ENCODE data around the gene ZNF296.

- no peak for TF ChIP-seq TOX (CRISPR knock-in tag; IDR thresholded peaks at IDR 0.05; ENCODE audit: borderline replicate concordance)
- no peak for TF ChIP-seq CSDC2 (CRISPR knock-in tag; IDR thresholded peaks at IDR 0.05)
- no peak for TF ChIP-seq RARB (CRISPR knock-in tag; IDR thresholded peaks at IDR 0.05)
- TF ChIP-seq TCF4 (CRISPR knock-in tag; IDR thresholded peaks at IDR 0.05; ENCODE audit: borderline replicate concordance): no peak
- TF ChIP-seq ZFP3 (CRISPR knock-in tag; IDR thresholded peaks at IDR 0.05): no peak
- no peak for TF ChIP-seq PPARA (CRISPR knock-in tag; IDR thresholded peaks at IDR 0.05; ENCODE audit: borderline replicate concordance)
- TF ChIP-seq ZNF565 (CRISPR knock-in tag; conservative IDR thresholded peaks at IDR 0.05; ENCODE audit: low read depth): no peak
- no peak for TF ChIP-seq POU6F1 (CRISPR knock-in tag; IDR thresholded peaks at IDR 0.05; ENCODE audit: borderline replicate concordance, low read depth)
- TF ChIP-seq ZNF8 (CRISPR knock-in tag; IDR thresholded peaks at IDR 0.05): no peak
- TF ChIP-seq PATZ1 (CRISPR knock-in tag; IDR thresholded peaks at IDR 0.05; ENCODE audit: borderline replicate concordance): no peak
- no peak for TF ChIP-seq ZNF70 (CRISPR knock-in tag; IDR thresholded peaks at IDR 0.05)
- no peak for TF ChIP-seq ZFP30 (CRISPR knock-in tag; IDR thresholded peaks at IDR 0.05)
- TF ChIP-seq SNAI2 (CRISPR knock-in tag; IDR thresholded peaks at IDR 0.05): no peak
These were observed 23.9 kb upstream of the ZNF296 start for GRCh38 chr19:45100201-45100600.

Data from SK-N-SH treated with all-trans-retinoic acid at 6 μM for 48 hours (cell line).